GM21619 (cell line): ENCODE results near the gene RNF145.

ENCODE experiments used
- ATAC-seq: cut with Tn5 transposase; IDR thresholded peaks from one replicate; pipeline ENCODE4 v1.9.1; 2021; ENCODE audit not compliant: unreplicated experiment

Gene RNF145

GRCh38 chr5:159220206-159220605 lies 10.9 kb upstream of the RNF145 start:
- no peak for ATAC-seq

DNA sequence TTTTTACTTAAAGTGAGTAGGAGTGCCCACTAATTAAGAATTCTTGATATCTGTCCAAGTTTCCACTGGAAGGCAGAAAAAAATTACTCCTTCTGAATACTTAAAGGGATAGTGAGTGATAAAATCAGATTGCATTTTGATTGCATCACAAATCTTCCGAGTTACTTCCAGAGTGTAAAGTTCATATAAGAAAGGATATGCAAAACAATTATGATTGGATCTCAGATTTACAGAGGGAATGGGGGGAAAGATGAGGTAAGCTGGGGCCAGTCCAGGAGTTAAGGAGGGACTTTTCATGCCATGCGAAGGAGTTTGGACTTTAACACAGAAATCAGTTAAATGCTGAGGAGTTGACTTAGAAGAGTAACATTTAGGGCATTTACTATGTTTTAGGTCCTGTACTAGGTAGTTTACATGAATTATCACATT lies 9.3 kb upstream of the RNF145 start:
- no peak for ATAC-seq

DNA sequence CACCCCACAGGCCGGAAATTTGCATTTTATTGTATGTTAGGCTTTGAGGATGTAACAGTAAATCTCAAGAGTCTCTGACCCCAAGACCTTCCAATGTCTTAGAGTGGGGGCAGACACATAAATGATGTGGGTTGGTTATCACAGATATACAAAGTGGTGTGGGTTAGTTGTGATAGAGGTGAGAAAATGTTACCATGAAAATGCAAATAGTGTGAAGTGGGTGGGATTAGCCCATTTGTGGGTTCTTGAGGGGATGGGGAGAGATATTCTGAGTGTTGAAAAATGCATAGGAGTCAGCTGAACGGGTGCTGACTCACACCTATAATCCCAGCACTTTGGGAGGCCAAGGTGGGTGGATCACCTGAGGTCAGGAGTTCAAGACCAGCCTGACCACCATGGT lies 7.9 kb upstream of the RNF145 start:
- no peak for ATAC-seq

GRCh38 chr5:159216454-159216853 lies 7.1 kb upstream of the RNF145 start:
- no peak for ATAC-seq

DNA sequence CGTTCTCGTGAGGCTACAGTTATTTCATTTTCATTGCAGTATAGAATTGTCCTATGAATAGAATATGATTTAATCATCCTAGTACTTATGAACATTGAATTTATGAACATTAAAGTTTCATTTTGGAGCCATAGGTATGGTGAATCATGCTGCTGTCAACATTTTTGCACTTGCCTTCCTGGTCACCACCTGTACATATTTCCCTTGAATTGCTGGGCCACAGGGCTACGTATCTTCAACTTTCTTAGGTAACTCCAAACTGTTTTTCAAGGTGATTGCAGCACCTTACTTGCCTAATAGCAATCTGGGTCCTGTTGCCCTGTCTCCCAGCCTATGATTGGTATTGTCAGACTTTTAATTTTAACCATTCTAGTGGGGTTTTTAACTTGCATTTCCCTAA lies 6.5 kb upstream of the RNF145 start:
- no peak for ATAC-seq

- no peak for ATAC-seq
Measured at GRCh38 chr5:159214486-159215271, 5.3 kb upstream of the RNF145 start.

GRCh38 chr5:159212657-159213462 lies 3.5 kb upstream of the RNF145 start:
- no peak for ATAC-seq

DNA sequence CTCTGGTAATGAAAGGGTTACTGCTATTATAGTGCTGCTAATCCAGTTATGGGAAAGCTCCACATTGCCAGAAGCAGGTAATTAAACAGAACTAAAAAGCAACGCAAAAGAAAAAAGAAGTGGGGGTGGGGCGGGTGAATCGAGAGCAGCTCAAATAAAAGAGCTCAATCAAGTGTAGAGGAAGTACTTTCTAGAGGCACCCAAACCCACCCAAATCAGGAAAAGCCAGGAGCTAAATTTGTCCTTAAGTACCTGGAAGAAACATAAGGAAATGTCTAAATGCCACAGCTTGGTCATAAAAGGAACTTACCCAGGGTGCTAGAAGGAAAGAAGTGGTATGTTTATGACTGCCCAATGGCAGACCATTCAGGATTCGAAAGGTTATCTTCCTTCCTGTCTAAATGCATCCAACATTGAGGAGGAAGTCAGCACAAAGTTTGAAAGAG lies 2.4 kb upstream of the RNF145 start:
- ATAC-seq = no peak

GRCh38 chr5:159210846-159211245 lies 1.5 kb upstream of the RNF145 start:
- no peak for ATAC-seq

DNA sequence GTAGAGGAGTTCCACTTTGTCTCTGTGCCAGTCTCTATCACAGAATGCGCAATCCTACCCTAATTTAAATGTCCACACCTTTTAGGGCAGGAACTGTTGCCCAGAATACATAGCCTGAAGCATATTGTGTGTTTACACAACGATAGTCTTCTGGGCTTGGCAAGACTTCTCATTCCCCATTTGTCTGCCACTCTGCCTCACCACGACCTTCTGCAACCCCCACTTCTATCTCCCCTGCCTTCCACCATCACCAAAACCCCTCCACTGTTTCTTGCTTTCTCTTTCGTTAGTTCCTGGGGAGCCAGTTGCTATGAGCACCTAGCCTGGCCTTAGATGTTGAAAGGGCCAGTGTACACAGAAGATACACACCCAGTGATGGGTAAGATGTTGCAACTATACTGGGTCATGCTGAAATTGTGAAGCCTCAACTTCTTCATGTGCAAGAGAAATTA lies 883 bp upstream of the RNF145 start:
- ATAC-seq = no peak

DNA sequence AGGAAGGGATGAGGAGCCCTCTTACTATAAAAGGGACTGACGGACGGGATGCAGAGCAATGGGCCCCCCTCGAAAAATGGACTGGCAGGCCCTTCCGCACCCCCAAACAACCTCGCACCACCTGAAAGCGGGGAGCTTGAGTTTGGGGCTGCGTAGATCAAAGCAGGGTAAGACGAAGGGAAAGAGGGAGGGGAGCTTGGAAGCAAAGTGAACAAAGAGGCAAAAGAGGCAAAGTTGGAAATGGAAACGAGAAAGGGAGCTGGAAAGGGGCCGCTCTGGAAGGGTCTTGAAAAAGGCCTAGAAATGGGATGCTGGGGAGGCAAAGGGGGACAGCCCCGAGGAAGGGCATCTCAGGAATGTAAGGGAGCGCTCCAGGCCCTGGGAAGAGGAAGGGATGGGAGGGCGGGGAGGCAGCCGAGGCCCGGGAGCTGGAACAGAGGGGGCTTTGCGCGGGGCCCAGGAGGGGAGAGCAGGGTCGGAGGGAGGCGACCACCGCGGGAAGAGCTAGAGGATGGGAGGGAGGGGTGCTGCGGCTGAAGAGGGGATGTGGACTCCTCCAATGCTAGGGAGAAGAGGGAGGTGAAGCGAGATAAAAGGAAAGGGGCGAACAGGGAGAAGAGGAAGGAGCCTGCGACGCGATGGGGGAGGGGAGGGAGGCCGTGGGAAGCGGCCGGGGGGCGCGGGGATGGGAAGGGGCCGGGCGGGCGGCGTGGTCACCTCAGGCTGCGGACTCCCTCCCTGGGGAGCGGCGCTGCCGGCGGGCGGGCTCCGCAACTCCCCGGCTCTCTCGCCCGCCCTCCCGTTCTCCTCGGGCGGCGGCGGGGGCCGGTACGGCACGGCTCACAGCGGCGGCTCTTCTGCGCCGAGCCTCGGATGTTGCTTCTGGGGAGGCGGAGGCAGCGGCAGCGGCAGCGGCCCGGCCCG lies 577 bp downstream of the RNF145 start:
- peak; percentile 11 for ATAC-seq

DNA sequence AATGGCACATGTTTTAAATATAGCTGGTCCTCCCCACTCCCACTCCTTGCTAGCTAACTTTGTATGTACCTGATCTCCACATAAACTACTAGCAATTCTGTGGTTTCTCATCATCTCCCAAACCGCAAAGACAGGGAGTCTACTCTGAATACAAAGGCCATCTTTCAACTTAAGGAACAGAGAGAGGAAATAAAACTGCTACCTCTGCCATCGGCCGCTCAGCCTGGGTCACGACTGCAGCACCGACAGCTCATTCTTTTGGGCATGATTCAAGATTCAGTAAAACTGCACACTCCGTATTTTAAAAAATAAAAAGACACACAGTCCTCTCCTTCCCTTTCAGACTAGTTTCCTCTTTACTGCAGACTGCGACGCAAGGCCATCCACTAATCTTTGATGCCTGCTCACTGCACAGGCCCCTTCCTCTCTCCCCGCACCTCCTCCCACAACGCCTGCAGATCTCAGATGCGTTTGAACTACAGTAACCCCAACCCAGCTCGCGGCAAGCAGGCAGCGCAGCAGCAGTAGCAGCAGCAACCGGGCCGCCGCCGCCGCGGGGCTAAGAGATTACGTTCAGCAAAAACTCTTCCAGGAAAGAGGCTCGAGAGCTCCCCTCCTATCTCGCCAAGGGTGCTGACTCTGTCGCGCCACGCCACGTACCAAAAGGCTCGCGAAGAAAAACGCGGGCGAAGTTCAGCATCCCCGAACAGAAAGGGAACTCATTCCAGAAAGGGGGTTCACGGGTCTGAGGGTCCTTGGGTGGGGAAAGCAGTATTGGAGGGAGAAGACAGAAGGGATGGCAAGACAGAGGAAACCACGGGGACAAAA lies 1.5 kb downstream of the RNF145 start:
- ATAC-seq = peak; percentile 53

GRCh38 chr5:159207222-159207685 lies 2.1 kb downstream of the RNF145 start:
- no peak for ATAC-seq

GRCh38 chr5:159206818-159207217 lies 2.5 kb downstream of the RNF145 start:
- no peak for ATAC-seq

- ATAC-seq = no peak
Measured at GRCh38 chr5:159206368-159206767, 3.0 kb downstream of the RNF145 start.

DNA sequence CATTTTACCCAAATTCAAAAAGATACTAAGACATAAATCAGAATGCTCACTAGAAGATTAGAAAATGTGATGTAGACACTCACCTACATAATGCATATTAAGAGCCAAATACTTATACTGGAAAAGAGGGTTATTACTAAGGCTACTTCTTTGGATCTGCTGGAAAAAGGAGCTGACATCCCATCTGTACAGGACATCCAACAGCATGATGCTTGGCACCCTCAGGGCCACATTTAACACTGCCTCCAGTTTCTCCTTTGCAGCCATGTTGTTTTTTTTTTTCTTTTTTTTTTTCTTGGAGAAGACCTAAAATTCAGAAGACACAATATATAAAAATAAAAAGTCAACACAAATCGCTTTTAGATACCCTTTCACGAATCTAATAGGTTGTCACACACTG lies 6.0 kb downstream of the RNF145 start:
- no peak for ATAC-seq

GRCh38 chr5:159202151-159202550 lies 7.2 kb downstream of the RNF145 start:
- no peak for ATAC-seq

DNA sequence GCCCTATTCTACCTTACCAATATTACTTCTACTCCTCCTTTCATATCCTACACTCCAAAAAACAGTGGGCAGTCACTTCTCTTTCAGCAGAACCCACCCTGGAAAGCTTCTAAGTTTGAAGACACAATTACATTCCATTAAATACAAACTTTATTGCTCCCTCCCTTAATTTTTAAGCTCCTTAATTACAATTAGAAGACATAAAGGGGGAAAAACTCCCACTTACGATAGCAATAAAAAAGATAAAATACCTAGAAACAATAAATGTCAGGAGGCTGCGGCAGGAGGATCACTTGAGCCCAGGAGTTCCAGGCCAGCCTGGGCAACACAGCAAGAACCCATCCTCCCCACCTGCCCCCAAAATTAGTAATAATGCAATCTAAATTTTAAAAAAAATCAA lies 9.6 kb downstream of the RNF145 start:
- no peak for ATAC-seq

GRCh38 chr5:159199225-159199624 lies 10.1 kb downstream of the RNF145 start:
- ATAC-seq = no peak
